HAP-1 (cell line): Measurements from ENCODE around the gene LAPTM5.

Experiments
- DNase-seq, 2 experiments: peaks; one replicate each; pipeline ENCODE4 v3.0.0-alpha.2; 2016 to 2020; ENCODE audit warnings: low spot score in 2 of 2
- H3K27me3 ChIP-seq: fragments of 250-450 bp; sonication (Bioruptor Pico); 2 replicates; pipeline ENCODE4 v1.5.1; 2020; ENCODE audit warnings: low read depth, mild to moderate bottlenecking, moderate library complexity
- H3K36me3 ChIP-seq: fragments of 250-450 bp; sonication (Bioruptor Pico); replicated peaks from 2 replicates; pipeline ENCODE4 v1.5.1; 2020; ENCODE audit warnings: mild to moderate bottlenecking
- H3K4me1 ChIP-seq: fragments of 250-450 bp; sonication (Bioruptor Pico); 2 replicates; pipeline ENCODE4 v1.5.1; 2020; ENCODE audit warnings: mild to moderate bottlenecking
- H3K4me3 ChIP-seq: fragments of 250-450 bp; sonication (Bioruptor Pico); 2 replicates; pipeline ENCODE4 v1.5.1; 2020; ENCODE audit warnings: mild to moderate bottlenecking, moderate library complexity
- H3K9me3 ChIP-seq: fragments of 250-450 bp; sonication (Bioruptor Pico); 2 replicates; pipeline ENCODE4 v1.5.1; 2020; ENCODE audit warnings: mild to moderate bottlenecking, moderate library complexity
- in situ Hi-C: fragments of 300-500 bp; cut with MboI; formaldehyde crosslinking; loops from 3 replicates; pipeline ENCODE4 v1.14.3; 2020; ENCODE audit warnings: low sequenced_read_pairs, inconsistent platforms, mixed read lengths

The LAPTM5 gene

DNA sequence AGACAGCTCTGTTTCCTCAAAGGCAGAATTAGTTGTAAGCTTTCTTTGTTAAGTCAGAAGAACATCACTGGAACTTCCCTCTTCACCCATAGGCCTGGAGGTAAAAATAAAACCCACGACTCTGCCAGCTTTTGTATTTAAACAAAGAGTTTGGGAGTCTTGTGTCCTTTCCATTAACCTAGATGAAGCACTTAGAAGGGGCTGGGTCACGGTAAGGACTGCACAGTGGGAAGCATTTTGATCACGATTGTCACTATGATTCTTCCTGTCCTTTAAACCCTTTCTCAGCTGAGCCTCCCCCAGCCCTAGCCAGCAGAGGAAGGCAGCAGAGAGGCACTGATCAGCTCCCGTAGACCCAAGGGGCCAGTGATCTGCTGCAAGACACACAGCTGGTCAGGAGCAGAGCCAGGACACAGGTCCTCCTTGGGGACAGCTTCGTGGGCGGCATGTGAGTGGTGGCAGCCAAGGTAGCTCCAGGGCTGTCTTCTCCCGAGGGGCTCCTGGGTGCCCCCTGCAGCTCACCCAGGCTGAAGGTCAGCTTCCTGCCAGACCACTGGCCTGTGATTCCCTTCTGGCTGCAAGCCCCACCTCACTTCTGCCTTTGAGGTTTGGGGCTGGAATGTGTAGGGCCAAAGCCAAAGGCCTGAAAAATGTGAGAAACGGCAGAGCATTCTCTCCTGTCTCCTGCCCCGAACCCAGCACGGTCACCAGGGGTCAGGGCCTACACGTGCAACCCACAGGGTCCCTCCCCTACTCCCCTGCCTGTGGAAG lies 4.0 kb upstream of the LAPTM5 start:
- DNase-seq: no peak
- in situ Hi-C loops: no loop called here
- no peaks in the 10 kb centered on the region for H3K4me1 ChIP-seq
- no peaks in the 10 kb centered on the region for H3K9me3 ChIP-seq
- no peak overlapping the region for H3K4me3 ChIP-seq
- H3K27me3 ChIP-seq: no peaks in the 10 kb centered on the region
- H3K36me3 ChIP-seq: no peaks in the 10 kb centered on the region

DNA sequence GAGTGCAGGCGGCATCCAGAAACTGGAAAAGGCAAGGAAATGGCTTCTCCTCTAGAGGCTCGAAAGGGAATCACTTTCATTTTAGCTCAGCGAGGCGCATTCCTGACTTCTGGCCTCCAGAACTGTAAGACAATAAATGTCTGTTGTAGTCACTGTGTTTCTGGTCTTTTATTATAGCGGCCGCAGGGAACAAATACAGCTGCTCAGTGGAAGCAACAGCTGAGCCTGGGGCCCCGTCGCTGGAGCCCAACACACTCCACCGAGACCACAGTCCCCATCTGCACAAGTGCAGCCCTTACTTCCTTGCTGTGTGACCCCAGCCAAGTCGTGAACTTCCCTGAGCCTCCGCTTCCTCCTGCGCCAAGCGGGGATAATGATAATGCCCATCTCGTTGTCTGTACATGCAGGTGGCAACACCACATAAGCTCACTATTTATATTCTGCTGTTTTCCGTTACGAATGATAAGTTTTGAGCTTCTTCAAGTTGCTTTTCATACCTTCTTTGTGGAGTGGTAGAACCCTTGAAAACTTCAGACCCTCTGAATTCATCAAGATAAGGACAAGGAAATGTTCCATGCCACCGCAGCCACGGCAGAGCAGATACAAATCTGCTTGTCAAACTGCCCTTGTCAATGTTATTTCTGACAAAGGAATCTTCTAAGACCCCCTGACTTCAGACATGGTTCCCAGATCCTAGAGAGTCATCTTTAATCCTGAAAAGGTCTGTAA lies 3.2 kb upstream of the LAPTM5 start:
- H3K27me3 ChIP-seq: no peaks in the 10 kb centered on the region
- no peaks in the 10 kb centered on the region for H3K4me1 ChIP-seq

GRCh38 chr1:30759718-30760281 lies 2.2 kb upstream of the LAPTM5 start:
- Histone ChIP-seq H3K4me3 (no peak overlapping the region), H3K4me1 (no peaks in the 10 kb centered on the region), H3K9me3 (no peaks in the 10 kb centered on the region), H3K36me3 (no peaks in the 10 kb centered on the region), H3K27me3 (no peaks in the 10 kb centered on the region)
- in situ Hi-C loops: no loop called here
- DNase-seq: no peak

More for the DNA sequence above, 3.2 kb upstream of the LAPTM5 start:
- in situ Hi-C loops: no loop called here
- H3K4me3 ChIP-seq: no peak overlapping the region
- no peaks in the 10 kb centered on the region for H3K9me3 ChIP-seq
- H3K36me3 ChIP-seq: no peaks in the 10 kb centered on the region
- no peak for DNase-seq

- in situ Hi-C loops: no loop called here
- H3K9me3 ChIP-seq: no peaks in the 10 kb centered on the region
- no peak overlapping the region for H3K4me3 ChIP-seq
- DNase-seq: peak in 1 of 2 experiments; percentile 46
- H3K36me3 ChIP-seq: no peaks in the 10 kb centered on the region
- no peaks in the 10 kb centered on the region; the same call in 1 of the 2 replicates for H3K27me3 ChIP-seq
- H3K4me1 ChIP-seq: no peaks in the 10 kb centered on the region
Observed at GRCh38 chr1:30758785-30759380, 1.3 kb upstream of the LAPTM5 start.

GRCh38 chr1:30758121-30758688 lies 631 bp upstream of the LAPTM5 start:
- Histone ChIP-seq H3K4me3 (no peak overlapping the region), H3K27me3 (no peaks in the 10 kb centered on the region; the same call in 1 of the 2 replicates), H3K9me3 (no peaks in the 10 kb centered on the region), H3K4me1 (no peaks in the 10 kb centered on the region), H3K36me3 (no peaks in the 10 kb centered on the region)
- in situ Hi-C loops: no loop called here
- DNase-seq: no peak

DNA sequence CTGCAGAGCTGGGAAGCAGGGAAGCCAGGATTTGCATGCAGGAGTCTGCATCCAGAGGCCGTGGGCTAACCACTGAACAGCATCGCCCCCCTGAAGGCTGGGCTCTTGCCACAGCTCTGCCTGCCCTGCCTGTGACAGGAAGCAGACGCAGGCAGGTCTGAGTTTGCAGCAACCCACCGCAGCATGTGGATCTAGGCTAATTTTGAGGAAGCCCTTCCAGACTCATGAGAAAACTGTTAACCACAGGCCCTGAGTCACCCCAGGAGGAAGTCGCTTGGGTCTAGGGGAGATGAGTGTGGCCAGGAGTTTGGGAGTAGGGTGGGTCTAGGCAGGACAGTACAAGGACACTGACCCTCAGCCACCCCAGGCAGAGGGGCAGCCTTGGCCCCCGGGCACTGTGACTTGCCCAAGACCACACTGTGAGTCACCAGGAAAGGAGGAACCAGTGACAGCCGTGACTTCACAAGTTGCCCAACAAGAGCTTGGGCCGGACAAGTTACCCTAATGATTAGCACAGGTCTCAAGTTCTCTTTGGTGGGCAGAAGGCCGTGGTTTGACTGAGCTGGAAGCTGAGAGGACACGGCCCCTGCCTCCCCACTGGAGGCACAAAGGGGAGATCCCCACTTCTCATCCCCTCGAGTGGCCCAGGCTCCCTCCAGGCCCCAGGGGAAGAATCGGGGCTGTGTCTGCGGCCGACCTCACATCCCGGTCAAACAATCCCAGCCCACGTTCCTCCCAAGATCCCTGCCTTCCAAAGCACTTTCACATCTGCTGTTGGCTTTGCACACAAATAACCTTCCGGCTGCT lies 826 bp downstream of the LAPTM5 start:
- Histone ChIP-seq H3K9me3 (no peaks in the 10 kb centered on the region), H3K4me1 (no peaks in the 10 kb centered on the region), H3K36me3 (no peaks in the 10 kb centered on the region), H3K4me3 (no peak overlapping the region), H3K27me3 (no peaks in the 10 kb centered on the region; the same call in 1 of the 2 replicates)
- no peak for DNase-seq
- in situ Hi-C loops: no loop called here

- no peak overlapping the region for H3K4me3 ChIP-seq
- no peak for DNase-seq
- H3K27me3 ChIP-seq: no peaks in the 10 kb centered on the region; the same call in 1 of the 2 replicates
- no peaks in the 10 kb centered on the region for H3K9me3 ChIP-seq
- no peaks in the 10 kb centered on the region for H3K36me3 ChIP-seq
- in situ Hi-C loops: no loop called here
- H3K4me1 ChIP-seq: no peaks in the 10 kb centered on the region
Observed at GRCh38 chr1:30756206-30756544, 1.4 kb downstream of the LAPTM5 start.

- Histone ChIP-seq H3K4me3 (no peak overlapping the region), H3K27me3 (no peaks in the 10 kb centered on the region; the same call in 1 of the 2 replicates), H3K36me3 (no peaks in the 10 kb centered on the region), H3K4me1 (no peaks in the 10 kb centered on the region), H3K9me3 (no peaks in the 10 kb centered on the region)
- no peak for DNase-seq
- in situ Hi-C loops: no loop called here
Observed at GRCh38 chr1:30755746-30756145, 1.8 kb downstream of the LAPTM5 start.

DNA sequence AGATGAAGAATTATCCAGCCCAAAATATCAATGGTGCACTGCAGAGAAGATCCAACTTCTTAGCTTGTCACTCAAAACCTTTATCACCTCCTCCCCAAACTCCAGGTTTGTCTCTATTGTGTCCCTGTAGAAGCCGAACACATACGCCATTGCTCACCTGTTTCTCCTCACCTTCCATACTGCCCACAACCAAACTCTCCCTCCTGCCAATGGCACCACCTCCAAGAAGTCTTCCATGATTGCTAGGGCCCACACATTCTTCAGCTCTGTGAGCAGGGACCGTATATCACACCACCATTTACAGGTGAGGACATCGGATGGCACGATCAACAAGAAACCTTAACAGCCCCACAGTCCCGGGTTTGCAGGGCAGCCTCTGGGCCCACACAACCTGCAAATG lies 2.2 kb downstream of the LAPTM5 start:
- H3K36me3 ChIP-seq: no peaks in the 10 kb centered on the region
- H3K4me1 ChIP-seq: no peaks in the 10 kb centered on the region
- in situ Hi-C loops: no loop called here
- H3K27me3 ChIP-seq: no peaks in the 10 kb centered on the region; the same call in 1 of the 2 replicates
- H3K9me3 ChIP-seq: no peaks in the 10 kb centered on the region
- no peak overlapping the region for H3K4me3 ChIP-seq
- DNase-seq: no peak

GRCh38 chr1:30754684-30755171 lies 2.8 kb downstream of the LAPTM5 start:
- no peak overlapping the region for H3K4me3 ChIP-seq
- H3K4me1 ChIP-seq: no peaks in the 10 kb centered on the region
- H3K36me3 ChIP-seq: no peaks in the 10 kb centered on the region
- H3K9me3 ChIP-seq: no peaks in the 10 kb centered on the region
- no peak for DNase-seq
- in situ Hi-C loops: no loop called here
- H3K27me3 ChIP-seq: no peaks in the 10 kb centered on the region; the same call in 1 of the 2 replicates

- H3K9me3 ChIP-seq: no peaks in the 10 kb centered on the region
- H3K27me3 ChIP-seq: no peaks in the 10 kb centered on the region; the same call in 1 of the 2 replicates
- H3K4me1 ChIP-seq: no peaks in the 10 kb centered on the region
- H3K36me3 ChIP-seq: no peaks in the 10 kb centered on the region
- no peak overlapping the region for H3K4me3 ChIP-seq
- DNase-seq: no peak
- in situ Hi-C loops: no loop called here
Observed at GRCh38 chr1:30753660-30754123, 3.9 kb downstream of the LAPTM5 start.

DNA sequence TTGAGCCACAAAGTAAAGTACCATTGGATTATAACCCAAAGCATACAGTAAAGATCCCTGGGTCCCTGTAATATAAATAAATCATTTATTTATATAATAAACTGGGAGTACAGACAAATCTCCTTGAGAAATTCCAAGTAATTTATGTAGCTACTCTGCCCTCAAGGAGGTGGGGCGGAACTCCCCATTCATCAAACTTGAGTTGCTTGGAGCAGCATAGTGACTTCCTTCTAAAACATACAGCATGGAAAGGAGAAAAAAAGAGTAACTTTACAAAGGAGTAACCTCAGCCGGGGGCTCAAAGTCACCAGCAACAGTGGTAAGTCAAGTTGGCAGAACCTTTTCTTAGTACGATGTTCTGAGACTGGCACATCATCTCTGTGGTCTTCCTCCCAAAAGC lies 4.5 kb downstream of the LAPTM5 start:
- Histone ChIP-seq H3K4me3 (no peak overlapping the region), H3K36me3 (no peaks in the 10 kb centered on the region), H3K27me3 (no peaks in the 10 kb centered on the region; the same call in 1 of the 2 replicates), H3K9me3 (no peaks in the 10 kb centered on the region), H3K4me1 (no peaks in the 10 kb centered on the region)
- in situ Hi-C loops: no loop called here
- no peak for DNase-seq

DNA sequence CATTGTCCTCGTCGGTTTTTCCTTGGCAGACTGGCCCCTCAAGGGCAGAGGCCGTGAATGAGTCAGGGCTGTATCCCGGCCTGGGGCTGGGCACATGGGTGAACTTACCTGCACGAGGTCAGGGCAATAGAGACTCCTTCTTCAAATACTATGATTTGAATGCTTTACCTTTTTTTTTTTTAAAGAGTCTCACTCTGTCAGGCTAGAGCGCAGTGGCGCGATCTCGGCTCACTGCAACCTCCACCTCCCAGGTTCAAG lies 5.0 kb downstream of the LAPTM5 start:
- Histone ChIP-seq H3K9me3 (no peaks in the 10 kb centered on the region), H3K36me3 (no peaks in the 10 kb centered on the region), H3K4me3 (no peak overlapping the region), H3K27me3 (no peaks in the 10 kb centered on the region; the same call in 1 of the 2 replicates), H3K4me1 (no peaks in the 10 kb centered on the region)
- no peak for DNase-seq
- in situ Hi-C loops: no loop called here
